AG09309 (cell line): ENCODE data around the gene ADORA3.

ENCODE experiments used
- DNase-seq: peaks from one replicate; pipeline ENCODE4 v3.0.0-alpha.2; 2010; ENCODE audit warnings: low read depth
- H3K4me3 ChIP-seq: 2 replicates; pipeline ENCODE4 v1.5.1; 2011; ENCODE audit warnings: mild to moderate bottlenecking, low read depth, low read length, moderate library complexity; ENCODE audit not compliant: control insufficient read depth
- CTCF ChIP-seq: IDR thresholded peaks from 2 replicates; pipeline ENCODE4 v1.5.1; 2011; ENCODE audit warnings: mild to moderate bottlenecking, low read depth, low read length, inconsistent platforms; ENCODE audit not compliant: insufficient read depth, control insufficient read depth; ENCODE audit errors: missing control alignments

The ADORA3 gene

DNA sequence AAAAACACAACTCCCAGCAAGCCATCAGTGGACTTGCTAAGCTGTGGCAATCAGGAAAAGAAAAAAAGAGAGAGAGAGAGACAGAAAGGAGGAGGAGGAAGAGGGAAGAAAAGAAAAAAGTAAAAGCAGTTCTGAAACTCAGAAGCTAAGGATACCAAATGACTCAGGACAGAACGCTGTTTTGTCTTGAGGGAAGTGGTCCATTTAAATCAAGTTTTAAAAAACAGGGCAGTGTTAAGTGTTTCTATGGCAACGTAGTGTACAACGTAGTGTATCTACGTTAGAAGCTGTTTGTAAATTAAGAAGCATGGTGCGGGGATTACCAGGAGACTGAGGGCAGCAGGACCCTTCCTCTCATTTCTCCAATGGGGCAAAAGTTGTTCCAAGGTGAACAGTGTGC is 5.8 kb downstream of the ADORA3 start:
- TF ChIP-seq CTCF, result no peak
- DNase-seq, result no peak
- no peak overlapping the region for H3K4me3 ChIP-seq

GRCh38 chr1:111496398-111496797 is 7.0 kb downstream of the ADORA3 start:
- TF ChIP-seq CTCF, result no peak
- no peak overlapping the region for H3K4me3 ChIP-seq
- DNase-seq, result no peak

DNA sequence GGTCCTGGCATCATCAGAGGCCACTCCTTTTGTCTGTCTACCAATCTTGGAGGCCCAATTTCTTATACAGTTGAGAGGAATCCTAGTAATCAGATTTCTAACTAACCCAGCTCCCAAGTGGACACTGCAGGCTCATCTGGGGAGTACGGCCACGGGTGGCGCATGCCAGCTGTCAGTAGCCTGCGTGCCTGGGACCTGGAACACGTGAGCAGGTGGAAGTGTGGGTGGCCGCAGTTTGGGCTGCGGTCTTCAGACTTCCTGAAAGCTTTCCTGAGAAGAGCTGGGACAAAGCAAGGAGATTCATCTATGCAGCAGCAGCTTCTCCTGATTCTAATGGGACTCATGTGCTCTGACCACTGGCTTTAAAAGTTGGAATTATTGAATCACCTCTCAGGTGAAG is 12.4 kb downstream of the ADORA3 start:
- DNase-seq, result no peak
- no peak overlapping the region for H3K4me3 ChIP-seq
- no peak for TF ChIP-seq CTCF

DNA sequence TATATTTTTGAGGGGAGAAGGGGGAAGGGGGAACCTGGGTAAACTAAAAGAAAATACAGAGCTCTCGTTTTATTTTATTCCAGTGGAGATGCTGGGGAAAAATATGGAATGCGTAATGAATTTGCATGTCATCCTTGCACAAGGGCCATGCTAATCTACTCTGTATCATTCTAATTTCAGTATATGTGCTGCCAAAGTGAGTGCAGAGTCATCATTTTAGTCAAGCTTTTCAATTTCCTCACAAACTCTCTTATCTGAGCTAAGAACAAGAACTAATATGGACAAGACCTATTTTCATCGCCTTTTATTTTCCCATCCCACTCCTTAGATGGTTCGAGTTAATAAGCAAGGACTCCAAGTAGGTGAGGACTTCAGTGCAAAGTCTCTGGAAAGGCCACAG is 13.2 kb downstream of the ADORA3 start:
- no peak overlapping the region for H3K4me3 ChIP-seq
- TF ChIP-seq CTCF, result no peak
- DNase-seq, result no peak

DNA sequence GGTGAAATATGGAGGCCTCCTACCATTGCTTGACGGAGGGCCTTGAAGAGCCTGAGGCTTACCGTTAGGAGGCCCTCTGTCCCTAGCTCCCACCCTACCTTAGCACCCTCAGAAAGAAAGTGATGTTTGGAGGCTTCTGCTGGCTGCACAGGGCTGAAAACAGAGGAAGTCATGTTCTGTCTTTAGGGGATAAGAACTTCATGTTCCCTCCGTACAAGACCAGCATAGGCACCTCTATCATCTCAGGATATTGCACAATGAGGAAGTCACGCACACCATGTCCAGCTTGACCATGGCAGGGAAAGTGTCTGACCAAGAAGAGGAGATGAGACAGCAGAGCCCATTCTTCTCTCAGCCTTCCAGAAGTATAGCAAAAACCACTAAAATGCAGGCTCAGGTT is 13.8 kb downstream of the ADORA3 start:
- DNase-seq, result no peak
- TF ChIP-seq CTCF, result no peak
- H3K4me3 ChIP-seq, result no peak overlapping the region

DNA sequence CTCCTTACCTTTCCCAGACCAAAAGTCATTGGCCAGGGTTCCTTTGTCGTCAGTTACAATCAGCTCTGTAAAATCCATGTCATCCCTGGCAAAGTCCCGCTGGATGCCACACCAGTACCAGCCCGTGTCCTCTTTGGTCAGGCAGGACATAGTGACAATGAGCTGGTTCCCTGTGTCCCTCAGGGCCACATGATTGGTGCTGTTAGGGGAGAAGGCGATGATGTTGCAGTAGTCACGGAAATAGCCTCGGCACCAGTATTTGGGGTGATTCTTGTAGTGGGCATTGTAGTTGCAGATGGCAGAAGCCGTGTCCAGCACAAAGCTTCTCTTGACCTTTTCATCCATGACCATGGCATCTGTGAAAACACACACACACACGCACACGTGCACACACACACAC is 14.8 kb downstream of the ADORA3 start:
- TF ChIP-seq CTCF, result no peak
- no peak for DNase-seq
- no peak overlapping the region for H3K4me3 ChIP-seq

DNA sequence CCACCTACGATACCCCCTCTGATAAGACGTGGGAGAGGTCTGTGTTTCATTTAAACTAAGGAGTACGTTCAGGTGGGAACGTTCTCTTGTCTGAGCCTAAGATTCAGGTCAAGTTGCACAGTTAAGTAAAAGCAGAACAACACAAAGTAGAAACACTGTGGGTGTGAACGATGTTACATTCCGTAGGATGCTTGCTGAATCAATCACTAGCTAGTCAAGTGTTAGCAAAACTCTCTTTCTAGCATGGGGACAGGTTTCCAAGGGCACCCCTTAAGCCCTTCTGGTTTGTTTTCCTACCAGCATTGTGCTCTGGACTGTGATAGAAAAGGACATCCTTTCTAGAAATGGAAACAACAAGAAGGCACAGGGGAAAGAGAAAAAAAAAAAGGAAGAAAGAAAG is 16.3 kb downstream of the ADORA3 start:
- TF ChIP-seq CTCF, result no peak
- DNase-seq, result no peak
- H3K4me3 ChIP-seq, result no peak overlapping the region
